ENCODE data around the gene SNAPC4.

SNAPC4 gene

DNA sequence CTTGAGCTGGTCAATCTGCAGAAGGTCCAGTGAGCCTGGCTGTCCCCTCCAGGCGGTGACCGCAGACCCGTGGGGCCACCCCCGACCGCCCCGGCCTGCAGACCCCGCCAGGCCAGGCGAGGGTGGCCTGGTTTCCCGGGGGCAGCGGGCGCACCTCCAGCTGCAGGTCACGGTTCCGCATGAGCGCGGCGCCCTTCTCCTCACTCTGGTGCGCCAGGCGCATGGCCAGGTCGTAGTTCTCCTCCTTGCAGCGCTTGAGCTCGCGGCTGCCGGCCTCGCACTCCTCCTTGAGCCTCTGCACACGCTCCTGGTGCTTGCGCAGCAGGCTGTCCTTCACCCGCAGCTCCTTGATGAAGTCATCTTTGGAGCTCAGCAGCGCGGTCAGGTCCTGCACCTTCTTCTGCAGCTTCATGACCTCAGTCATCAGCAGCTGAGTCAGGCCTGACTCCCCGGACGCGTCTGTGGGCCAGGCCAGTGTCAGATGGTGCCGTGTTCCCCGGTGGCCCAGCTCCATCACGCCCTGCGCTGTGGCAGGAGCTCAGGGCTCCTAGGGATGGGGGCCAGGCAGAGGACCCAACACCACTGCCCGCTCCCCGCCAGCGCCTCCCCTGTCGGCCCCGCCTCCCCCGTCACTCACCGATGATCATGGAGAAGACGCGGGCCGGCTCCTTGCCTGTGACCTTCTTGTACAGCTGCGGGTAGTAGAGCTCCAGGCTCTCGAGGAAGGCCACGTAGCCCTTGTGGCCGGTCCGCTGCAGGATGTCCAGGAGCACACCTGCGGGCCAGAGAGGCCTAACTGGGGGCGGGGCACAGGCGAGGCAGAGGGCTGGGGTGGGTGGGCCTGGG, 29.1 kb downstream of the SNAPC4 start:
- DNase-seq (ENCODE audit: low read depth) = no peak

DNA sequence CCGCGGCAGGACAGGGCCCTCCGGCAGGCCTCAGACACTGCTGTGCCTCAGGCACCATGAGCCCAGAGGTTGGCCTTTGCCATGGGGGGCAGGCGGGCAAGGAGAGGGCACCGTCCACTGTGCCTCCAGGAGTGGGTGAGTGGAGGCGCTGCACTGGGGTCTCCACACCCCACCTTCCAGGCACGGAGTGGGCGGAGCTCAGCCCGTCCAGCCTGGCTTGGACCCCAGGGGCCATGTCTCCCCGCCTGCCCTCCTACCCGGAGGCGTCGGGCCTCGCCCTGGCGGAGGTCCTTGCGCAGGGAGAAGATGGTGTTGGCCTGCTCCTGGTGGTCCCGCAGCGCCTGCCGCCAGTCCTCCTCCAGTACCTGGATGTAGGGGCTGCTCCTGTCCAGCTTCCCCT, 29.9 kb downstream of the SNAPC4 start:
- DNase-seq (ENCODE audit: low read depth) = no peak

DNA sequence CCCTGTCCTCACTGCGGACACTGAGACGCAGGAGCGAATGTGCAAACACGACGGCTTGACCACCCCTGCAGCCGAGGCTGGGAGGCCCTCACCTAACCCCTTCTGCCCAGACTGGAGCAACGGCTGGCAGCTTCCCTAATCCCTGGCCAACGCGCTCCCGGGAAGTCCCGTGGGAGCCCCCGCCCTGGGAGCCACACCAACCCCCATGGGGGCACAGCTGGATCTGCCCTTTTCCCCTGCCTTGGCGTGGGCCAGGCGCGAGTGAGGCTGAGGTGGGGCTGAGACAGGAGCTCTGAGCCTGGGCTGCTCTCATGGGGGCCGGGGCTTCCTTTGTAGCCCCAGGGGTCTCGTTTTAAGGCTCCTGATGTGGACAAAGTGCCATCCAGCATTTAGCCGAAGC, 31.8 kb downstream of the SNAPC4 start:
- no peak for DNase-seq (ENCODE audit: low read depth)

DNA sequence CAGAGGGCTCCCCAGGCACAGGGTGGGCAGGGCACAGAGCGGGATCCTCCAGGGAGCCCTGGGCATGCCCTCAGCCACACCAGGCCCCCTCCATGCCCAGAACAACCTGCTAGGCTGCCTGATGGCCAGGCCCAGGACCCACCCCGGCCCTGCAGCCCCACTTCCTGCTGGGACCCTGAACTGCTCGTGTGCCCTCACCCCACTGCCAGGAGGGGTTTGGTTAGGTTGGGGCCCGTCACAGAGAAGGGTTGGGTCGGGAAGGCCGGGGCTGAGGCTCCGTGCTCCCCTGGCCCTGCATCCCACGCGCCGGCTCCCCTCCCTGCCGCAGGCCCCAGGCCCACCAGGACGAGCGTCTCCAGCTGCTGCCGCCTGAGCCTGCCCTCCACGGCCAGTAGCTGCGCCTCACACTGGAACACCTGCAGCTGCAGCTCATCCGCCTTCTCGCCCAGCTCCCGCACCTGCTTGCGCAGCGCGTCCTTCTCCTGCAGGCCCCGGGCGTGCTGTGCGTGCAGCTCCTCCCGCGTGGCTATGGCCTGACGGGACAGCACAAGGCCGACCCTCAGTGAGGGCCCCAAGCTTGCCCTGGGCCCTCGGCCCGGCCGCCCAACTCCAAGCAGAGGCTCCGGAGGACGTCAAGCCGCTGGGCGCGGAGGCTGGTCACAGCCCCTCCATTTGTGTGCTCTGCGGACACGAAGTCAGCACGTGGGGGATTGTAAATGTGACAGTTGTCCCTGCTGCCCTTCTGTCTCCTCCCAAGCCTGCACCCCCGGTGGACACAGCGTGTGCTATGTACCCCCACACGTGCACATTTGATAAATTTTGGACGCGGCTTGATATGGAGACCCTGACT, 32.4 kb downstream of the SNAPC4 start:
- DNase-seq (ENCODE audit: low read depth) = no peak

DNA sequence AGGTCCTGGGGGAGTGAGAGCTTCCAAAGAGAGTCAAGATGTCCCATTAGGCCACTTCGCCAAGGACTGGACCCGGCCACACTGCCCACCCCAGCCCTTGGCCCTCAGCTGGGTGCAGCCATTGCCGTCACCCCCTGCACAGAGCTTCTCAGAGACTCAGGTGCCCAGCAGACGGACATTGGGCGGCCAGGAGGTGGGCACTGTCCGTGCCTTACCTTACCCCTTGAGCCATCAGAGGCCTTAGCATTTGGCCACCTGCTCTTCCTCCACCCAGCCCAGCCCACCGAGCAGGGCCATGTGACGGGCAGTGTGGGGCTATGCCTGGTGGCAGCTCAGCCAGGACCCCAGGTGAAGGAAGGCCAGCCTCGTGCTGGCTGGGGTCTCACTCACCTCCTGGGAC, 33.1 kb downstream of the SNAPC4 start:
- DNase-seq (ENCODE audit: low read depth) = no peak

DNA sequence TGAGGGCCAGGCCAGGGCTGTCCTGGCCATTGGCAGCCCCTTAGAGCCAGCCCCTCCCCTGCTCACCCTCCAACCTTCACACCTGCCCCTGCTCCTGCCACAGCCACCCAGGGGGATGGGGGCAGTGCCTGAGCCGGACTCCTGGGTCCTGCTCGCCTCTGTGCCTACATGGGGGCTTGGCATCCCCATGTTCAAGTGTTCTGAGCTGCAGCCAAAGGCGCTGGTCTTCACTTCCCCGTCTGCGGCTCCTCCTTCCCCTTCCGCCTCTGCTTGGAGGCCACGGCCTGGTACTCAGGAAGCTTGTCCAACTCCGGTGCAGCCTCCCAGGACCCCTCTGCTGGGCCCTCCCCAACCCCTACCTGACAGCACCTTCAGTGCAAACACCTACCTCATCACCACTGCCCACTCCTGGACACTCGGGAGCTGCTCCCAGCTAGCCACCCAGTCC, 34.2 kb downstream of the SNAPC4 start:
- no peak for DNase-seq (ENCODE audit: low read depth)

DNA sequence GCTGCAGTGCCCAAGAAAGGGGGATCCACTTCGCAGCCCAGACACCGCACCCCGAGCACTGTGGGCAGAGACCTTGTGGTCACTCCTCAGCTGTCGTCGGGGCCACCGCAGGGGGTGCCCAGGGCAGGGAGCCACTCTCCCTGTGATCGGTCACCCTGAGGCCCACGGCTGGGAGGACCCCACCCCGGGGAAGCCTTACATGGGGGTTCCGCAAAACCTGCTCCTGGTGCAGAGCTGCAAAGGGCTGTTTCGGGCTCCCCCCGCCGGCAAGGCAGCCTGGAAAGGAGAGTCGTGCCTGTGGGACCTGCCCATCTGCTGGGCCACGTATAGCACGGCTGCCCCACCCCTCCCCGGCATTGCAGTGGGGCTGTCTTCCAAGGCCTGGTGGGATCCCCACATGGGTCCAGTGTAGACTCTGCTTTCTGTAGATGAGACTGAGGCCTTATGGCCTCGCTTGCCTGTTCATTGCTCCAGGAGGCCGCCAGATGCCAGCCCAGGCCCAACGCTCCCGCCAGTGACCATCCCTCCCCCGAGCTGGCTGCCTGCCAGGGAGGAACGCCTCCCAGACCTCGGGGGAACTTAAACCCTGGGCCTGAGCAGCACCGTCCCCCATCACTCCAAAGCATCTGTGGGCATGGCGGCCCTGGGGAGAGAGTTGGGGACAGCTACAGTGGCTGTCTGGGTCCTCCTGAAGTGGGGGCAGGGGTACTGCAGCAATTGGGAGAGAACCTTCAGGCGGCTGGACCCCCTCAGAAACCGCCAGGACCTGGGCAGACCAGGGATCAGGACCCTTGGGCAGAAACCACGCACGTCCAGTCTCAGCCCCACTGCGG, 34.8 kb downstream of the SNAPC4 start:
- no peak for DNase-seq (ENCODE audit: low read depth)

DNA sequence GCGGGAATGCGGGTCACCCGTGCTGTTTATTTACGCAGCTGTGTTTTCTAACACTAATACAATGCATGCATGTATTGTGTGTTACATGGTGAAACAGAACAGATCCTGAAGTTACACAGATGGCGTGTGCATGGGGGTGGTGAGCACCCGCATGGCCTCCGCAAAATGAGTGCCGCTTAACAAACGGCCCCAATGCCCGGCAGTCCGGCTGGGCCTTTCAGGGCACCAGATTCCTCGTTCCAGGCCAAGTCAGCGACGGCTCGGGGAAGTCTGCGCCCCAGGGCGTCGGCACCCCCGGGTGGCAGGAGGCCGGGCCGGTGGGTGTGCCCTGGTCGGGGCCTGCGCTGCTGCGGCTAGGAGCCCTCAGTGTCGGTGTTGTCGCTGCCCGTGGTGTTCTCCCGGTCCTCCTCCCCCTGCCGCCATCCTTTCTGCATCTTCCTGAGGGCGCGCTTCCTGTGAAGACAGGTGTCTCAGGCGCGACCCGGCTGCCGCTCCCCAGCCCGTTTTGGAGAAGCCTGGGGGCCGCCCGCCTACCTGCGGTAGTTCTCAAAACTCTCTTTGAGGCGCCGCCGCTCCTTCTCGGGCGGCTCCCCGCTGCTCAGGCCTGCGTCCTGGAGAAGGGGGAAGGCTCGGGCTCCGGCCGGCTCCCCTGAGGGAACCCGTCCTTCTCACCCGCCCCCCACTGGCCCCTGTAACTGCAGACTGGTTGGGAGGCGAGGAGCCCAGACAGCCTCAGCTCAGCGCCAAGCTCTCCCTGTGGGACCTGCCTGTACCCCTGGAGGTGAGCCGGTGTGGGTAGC, 35.8 kb downstream of the SNAPC4 start:
- no peak for DNase-seq (ENCODE audit: low read depth)

DNA sequence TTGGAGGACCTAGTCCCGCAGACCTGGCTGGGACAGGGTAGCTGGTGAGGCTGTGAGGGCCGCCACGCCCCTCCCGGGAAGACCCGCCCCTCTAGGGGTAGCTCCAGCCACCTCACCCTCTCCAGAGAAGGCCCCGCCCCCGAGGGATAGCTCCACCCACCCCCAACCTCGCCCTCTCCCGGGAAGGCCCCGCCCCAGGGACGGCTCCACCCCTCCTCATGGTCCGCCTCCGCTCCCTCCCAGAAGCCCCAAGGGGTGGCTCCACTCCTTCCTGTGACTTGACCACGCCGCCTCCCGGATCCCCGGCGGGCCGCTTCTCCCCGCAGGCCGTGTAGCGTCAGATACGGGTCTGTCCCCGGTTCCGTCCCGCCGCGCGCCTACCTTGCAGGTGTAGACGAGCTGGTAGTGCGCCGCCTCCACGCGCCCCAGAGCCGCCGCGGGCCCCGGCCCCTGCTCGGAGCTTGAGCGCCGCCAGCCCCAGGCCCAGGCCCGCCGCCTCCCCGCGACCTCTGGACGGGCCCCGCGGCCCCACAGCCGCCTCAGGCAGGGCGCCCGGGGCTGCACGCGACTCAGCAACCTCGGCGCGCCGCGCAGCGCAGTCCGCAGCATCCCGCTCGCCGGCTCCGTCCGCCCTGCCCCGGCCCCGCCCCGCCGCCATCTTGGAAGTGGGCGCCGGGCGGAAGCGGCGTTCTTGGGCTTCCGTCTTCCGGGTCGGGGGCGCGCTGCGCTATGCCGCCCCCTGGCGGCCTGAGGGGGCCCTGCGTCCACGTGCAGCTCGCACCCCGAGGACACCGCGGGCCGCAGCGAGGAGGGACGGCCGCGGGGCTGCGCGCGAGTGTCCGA, 36.6 kb downstream of the SNAPC4 start, which contains the start of gene DNLZ:
Gene DNLZ (minus strand): TSS at position 639 of the 843 bp plus-strand sequence. CDS start 30 bp downstream, at position 609.
- DNase-seq (ENCODE audit: low read depth) = peak; percentile 75

DNA sequence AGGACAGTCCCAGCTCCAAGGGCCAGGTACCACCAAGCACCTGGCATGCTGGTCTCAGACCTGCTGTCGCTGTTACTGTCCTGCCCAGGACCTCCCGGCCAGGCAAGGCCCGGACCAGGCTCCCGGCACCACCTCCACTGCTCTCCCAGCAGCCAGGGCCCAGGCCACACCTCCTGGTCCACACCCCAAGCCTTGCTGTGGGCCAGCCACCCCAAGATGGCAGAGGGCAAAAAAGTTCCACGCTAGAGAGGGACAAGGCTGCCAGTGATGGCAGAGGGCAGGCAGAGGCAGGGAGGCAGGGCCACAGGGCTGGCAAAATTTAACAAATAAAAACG, 37.6 kb downstream of the SNAPC4 start:
- no peak for DNase-seq (ENCODE audit: low read depth)

DNA sequence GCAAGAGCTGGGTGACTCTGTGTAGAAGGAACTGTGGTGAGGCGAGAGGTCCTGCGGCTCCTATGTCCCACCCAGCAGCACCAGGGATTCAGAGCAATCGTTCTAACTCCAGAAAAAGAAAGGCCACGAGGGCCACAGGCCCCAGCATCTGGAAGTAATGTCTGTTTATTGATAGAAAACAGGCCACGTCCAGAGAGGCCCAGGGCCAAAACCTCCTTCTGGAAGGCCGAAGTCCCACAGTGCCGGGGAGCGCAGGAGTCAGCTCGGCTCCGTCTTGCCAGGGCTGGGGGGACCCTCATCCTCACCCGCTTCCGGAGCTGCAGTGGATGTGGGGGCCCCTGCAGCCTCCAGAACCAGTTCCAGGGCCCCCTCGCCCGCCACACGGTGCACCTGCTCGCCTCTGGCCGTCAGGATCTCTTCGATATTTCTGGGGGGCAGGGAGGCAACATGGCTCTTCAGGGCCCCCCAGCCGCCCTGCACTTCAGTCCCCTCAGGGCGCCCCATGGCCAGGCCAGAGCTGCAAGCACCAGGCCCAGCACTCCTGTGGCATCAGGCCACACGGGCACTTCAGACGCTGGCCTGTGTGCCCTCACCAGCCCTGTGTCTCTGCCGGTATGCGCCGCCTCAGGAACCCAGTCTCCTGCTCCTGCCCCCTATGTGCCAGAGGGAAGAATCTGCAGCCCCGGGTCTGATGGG, 38.1 kb downstream of the SNAPC4 start:
- no peak for DNase-seq (ENCODE audit: low read depth)

DNA sequence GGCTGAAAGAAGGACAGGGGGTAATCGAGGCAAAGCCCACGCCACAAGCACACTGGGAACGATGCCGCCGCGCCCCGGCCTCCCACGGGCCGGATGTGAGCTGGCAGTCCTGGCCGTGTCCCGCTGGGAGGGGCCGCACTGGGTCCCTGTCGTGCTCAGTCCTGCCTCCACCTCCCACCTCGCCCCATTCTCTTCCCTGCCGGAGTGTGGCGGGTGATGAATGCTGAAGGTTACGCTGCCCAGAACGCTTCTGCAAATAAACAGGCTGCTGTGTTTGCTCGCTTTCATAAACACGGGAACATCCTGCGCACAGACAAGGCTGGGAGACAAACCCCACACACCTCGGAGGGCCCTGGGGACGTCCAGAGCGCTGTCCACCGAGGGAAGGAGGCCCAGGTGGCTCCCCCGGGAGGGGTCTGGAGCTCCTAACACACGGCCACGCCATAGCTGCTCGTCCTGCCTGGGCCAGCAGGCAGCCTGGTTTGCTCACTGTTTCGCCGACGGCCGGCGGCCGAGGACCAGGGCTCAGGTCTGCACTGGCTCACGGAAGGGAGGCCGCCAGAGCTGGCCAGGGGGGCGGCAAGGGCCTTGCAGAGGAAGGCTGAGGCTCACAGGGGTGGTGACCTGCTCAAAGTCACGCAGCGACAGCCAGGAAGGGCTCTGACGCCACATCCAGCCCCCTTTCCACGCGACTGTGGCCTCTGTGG, 38.8 kb downstream of the SNAPC4 start:
- no peak for DNase-seq (ENCODE audit: low read depth)

DNA sequence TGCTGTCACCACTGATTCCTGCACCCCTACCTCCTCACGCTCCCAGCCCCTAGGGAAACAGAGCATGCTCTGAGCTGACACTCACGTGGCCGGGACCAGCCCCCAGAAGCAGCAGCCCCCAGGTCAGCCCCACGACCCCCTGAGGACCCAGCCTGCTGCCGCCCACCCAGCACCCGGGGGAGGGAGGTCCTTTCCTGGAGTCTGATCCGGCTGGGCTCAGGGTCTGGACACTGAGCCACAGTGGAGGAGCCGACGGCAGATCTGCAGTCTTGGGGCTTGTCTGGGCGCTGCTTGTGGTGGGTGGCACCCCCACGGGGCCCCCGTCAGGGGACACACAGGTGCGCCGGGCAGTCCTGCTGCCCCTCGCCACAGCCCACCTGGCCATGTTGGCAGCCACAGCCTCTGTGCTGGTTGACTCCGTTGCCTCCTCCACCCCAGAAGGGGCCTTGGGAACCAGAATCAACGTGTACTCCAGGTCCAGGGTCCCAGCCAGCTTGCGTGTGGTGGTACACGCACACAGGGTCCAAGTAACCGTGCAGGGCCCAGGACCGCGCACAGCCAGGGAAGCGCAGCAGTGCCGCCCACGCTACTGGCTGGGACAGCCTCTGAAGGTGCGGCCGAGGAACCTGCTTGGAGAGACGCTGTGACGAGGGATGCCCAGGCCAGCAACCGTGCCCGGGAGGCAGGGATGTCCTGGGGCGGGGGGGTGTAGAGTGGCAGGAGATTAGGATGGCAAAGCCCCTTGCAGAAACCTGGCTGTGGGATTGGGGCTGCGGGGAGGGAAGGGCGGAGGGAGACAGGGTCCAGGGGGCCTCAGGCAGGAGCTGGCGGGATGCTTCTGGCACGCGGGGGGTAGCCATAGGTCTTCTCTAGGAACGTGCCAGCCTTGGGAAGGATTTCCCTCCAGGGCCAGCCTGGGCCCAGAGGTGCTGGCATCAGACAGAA, 39.9 kb downstream of the SNAPC4 start:
- no peak for DNase-seq (ENCODE audit: low read depth)

DNA sequence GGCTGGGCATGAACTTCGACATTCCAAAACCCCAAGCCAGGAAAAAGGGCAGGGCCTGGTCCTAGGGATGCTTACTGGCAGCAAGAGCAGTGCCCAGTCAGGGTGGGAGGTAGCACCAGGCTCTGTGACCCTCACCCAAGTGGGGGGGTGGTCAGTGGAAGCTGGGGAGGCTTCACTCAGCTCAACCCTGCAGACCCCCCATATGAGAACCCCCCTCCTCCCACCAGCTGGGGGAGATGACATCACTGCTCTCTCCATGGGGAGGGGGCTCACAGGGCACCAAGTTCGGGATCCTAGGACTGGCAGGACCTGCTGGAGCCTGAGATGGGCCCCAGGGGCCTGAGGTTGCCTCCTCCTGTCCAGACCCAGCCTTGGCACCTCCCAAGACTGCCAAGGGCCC, 41.1 kb downstream of the SNAPC4 start:
- DNase-seq (ENCODE audit: low read depth) = no peak

DNA sequence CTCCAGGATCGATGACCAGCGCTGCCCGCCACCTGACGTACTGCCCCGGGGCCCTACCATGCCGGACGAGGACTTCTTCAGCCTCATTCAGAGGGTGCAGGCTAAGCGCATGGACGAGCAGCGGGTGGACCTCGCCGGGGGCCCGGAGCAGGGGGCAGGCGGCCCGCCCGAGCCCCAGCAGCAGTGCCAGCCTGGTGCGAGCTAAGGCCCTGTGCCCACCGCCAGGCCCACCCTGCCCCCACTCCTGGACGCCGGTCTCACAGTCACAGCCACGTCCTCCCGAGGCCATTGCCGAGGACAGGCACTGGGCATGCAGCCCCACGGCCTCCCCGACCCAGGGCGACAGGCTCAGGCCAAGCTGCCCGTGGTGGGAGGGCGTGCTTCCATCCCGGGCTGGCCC, 42.0 kb downstream of the SNAPC4 start:
- DNase-seq (ENCODE audit: low read depth) = no peak

DNA sequence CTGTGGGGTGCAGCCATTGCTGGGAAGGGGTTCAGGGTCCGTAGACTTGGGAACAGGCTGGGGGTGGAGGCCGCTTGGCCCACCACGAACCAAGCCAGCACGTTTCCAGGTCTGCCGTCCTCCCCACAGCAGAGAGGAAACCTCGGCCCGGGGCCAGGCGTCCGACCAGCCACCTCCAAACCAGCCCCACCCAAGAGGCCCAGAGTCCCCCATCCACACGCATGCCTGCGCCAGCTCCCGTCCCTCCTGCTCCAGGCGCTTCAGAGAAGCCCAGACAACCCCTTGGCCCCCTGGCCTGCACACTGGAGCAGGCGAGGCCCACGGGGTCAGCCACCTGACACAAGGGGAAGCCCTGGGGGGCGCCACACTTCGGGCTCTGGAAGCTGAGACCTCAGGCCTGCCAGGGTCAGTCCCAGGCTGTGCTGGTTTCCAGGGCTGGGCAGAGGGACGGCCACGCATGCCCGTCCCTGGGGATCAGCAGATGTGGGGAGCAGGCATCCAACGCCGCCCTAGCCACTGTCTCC, 42.7 kb downstream of the SNAPC4 start:
- no peak for DNase-seq (ENCODE audit: low read depth)

DNA sequence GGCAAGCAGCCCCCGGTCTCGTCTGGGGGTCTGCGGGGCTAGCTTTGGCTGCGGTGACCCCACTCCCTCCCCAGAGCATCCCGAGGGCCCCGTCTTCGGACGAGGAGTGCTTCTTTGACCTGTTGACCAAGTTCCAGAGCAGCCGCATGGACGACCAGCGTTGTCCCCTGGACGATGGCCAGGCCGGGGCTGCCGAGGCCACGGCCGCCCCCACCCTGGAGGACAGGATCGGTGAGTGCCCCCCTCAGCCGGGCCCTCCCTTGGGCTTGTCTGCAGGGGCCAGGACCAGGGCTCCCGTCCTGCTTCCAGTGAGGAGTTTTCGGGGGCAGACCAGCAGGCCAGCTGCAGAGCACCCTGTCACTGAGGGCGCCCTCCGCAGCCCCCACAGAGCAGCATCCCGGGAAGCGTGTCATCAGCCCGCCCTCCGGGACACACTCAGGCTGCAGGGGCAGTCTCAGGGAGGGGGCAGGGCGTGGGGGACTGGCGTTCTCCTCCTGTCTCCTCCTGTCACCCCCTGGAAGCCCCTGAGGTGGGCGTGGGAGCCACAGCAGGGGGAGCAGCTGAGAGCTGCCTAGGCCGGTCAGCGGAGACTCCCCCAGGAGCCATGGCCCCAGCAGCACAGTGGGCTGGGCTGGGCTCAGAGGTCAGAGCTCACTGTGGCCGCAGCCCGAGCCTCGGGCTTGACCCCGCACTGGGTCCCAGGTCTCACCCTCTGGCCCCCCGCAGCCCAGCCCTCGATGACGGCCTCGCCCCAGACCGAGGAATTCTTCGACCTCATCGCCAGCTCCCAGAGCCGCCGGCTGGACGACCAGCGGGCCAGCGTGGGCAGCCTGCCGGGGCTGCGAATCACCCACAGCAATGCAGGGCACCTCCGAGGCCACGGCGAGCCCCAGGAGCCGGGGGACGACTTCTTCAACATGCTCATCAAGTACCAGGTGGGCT, 44.1 kb downstream of the SNAPC4 start:
- no peak for DNase-seq (ENCODE audit: low read depth)

Measured in non-pigmented ciliary epithelial cell (primary cell).